ENCODE results near the gene XAGE1A. TPM values are rescaled to one million over a fixed set of nuclear protein-coding genes. Genes with fewer than 3 reads are reported as not detected.

The XAGE1A gene
- total RNA-seq, 1 donor, result not detected

Other genes starting within 250 kb of the XAGE1A start
- gene XAGE2, start 126.8 kb upstream of the XAGE1A start, total RNA-seq, result not detected
- not detected for gene XAGE1B, start 21.3 kb downstream of the XAGE1A start, total RNA-seq
- not detected for gene SSX7, start 159.1 kb downstream of the XAGE1A start, total RNA-seq
- not detected for gene SSX2, start 211.4 kb downstream of the XAGE1A start, total RNA-seq